HL-60 (cell line): ENCODE measurements around the gene SLC2A9.

Experiments
- CTCF ChIP-seq: IDR thresholded peaks from one replicate; pipeline ENCODE4 v1.5.1; 2011; ENCODE audit warnings: low read length, control low read depth, inconsistent platforms; ENCODE audit not compliant: insufficient read depth
- GABPA ChIP-seq: IDR thresholded peaks from 2 replicates; pipeline ENCODE4 v1.6.1; 2012; ENCODE audit warnings: low read depth
- POLR2AphosphoS5 ChIP-seq: IDR thresholded peaks from 2 replicates; pipeline ENCODE4 v1.6.1; 2012; ENCODE audit warnings: low read depth
- REST ChIP-seq: IDR thresholded peaks from 2 replicates; pipeline ENCODE4 v1.6.1; 2012; ENCODE audit warnings: low read depth; ENCODE audit not compliant: insufficient replicate concordance
- SPI1 ChIP-seq: IDR thresholded peaks from 2 replicates; pipeline ENCODE4 v1.6.1; 2012; ENCODE audit warnings: low read depth, mild to moderate bottlenecking, borderline replicate concordance

- no peak for TF ChIP-seq CTCF
- no peak for TF ChIP-seq REST
- TF ChIP-seq POLR2AphosphoS5 = no peak
- TF ChIP-seq SPI1 = no peak
- TF ChIP-seq GABPA = no peak
These were observed 75.1 kb downstream of the SLC2A9 start for GRCh38 chr4:9946170-9946569.
